Bronchial smooth muscle cell (primary cell): ENCODE data around the gene OR4A16. TPM values are rescaled to one million over a fixed set of nuclear protein-coding genes. Genes with fewer than 3 reads are reported as not detected.

Source experiments
- total RNA-seq: library from RNA; depleted of rRNA; stranded (reverse); fragments of >200 nt; gene quantifications from 2 replicates; pipeline ENCODE4 v1.2.1, GENCODE V29; 2014

The OR4A16 gene, protein sequence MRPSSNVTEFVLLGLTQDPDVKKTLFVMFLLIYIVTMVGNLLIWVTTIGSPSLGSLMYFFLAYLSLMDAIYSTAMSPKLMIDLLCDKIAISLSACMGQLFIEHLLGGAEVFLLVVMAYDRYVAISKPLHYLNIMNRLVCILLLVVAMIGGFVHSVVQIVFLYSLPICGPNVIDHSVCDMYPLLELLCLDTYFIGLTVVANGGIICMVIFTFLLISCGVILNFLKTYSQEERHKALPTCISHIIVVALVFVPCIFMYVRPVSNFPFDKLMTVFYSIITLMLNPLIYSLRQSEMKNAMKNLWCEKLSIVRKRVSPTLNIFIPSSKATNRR
- total RNA-seq = not detected in 2 replicates

DNA sequence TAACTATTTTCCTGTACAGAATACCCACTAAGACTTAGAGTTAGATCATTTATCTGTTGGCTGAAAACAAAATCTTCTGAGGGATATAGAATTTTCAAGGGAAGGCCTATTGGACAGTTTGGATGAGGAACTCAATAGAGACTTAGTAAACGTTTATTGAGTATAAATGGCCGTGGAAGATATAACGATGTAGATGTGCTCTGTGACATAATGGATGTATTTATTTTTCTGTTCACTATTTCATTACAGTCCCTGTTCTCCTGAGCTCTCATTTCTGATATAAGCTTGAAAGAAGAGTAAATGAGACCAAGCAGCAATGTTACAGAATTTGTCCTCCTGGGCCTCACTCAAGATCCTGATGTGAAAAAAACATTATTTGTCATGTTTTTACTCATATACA is at the start of gene OR4A16:
Gene OR4A16, plus strand, starts transcription at position 301 of the 400 bp plus-strand sequence. Its CDS starts 0 bp downstream, at position 301.

DNA sequence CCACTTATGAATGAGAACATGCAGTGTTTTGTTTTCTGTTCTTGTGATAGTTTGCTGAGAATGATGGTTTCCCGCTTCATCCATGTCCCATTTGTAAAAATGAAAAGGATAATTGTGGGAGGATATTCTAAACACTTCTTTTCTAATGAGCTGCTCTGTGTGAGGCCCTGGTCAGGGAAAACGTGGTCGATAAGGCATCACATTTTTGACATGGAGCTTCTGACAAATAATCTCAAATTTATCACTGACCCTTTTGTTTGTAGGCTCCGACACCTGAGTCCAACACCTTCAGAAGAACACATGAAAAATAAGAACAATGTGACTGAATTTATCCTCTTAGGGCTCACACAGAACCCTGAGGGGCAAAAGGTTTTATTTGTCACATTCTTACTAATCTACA is 24.7 kb downstream of the OR4A16 start, which contains the start of gene OR4A15:
Gene OR4A15, plus strand, starts transcription at position 301 of the 400 bp plus-strand sequence. Its CDS starts 0 bp downstream, at position 301.

Other genes with a start within 250 kb of the OR4A16 start
- gene TRIM48, start 81.0 kb upstream of the OR4A16 start, total RNA-seq = not detected in 2 replicates
- gene OR4A15, start 24.8 kb downstream of the OR4A16 start, total RNA-seq = not detected in 2 replicates
- not detected in 2 replicates for gene OR4C15, start 211.3 kb downstream of the OR4A16 start, total RNA-seq
- gene OR4C16, start 228.9 kb downstream of the OR4A16 start, total RNA-seq = not detected in 2 replicates